NK-92 (cell line): ENCODE measurements around the gene EDA.

Source experiments
- DNase-seq: peaks from one replicate; lab custom pipeline; 2025; ENCODE audit not compliant: unreplicated experiment; lab: John Stamatoyannopoulos, UW

The EDA gene

DNA sequence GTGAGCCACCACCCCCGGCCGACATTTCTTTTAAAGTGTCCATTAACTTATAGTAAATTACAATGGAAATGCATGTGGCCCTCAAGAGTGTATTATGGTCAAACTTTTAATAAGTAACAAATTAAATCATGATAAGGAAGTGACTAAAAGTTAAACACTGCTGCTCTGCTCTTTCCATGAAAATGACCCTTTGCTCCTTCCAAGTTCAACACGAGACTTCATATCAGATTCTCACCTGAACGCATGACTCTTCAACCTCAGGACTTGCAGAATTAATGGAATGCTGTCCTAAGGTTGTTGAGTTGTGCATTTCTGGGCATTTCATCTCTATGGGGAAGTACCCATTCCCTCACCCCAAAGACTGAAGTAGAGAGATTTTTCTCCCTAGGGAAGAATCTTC is 406.7 kb downstream of the EDA start:
- DNase-seq: no peak

DNA sequence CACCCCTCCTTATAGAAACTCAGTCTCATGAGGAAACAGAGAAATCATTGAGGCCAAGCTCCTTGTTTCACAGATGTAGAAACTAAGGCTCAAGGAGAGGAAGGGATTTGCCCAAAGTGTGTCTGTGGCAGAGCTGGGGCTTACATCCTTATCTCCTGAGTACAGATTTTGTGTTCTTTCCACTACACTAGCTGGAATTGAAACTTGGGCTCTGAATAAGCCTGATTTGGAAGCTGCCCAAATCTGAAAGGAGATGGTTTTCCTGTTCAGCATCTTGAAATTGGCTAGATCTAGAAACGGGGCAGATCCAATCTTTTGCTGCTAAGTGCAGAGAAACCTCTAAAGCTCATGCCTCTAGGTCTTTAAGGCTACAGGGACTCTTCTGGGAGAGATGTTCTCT is 409.6 kb downstream of the EDA start:
- DNase-seq: no peak

DNA sequence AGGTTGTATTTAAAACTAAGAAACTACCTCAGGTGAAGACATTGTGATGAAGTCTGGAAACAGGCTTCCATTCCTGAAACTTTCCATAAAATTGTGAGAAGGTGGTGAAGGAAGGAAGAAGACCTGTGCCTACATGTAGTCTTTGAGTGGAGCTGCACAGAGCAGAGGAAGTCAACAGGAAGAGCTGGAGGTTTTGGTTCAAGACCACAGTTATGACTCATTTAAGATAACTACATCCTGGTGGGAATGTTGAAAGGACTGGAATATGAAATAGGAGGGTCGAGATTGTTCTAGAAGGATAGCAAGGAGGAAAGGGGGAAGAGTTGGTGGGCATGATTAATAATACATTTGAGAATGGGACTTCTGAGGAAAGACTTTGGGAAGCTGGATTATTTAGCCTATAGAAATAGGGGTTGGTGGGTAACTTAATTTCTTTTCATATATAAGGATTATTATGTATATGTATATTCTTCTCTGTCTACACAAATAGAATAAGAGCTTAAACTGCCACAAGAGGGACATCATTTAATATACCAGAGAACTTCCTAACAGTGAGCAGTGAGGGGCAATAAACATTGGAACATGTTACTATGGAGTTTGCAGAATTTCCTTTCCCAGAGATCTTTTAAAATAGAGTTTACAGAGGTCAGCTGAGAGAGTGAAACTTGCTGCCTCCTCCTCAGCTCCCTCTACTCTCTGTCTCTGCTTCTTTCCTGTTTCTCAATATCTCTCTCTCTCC is 410.4 kb downstream of the EDA start:
- no peak for DNase-seq

DNA sequence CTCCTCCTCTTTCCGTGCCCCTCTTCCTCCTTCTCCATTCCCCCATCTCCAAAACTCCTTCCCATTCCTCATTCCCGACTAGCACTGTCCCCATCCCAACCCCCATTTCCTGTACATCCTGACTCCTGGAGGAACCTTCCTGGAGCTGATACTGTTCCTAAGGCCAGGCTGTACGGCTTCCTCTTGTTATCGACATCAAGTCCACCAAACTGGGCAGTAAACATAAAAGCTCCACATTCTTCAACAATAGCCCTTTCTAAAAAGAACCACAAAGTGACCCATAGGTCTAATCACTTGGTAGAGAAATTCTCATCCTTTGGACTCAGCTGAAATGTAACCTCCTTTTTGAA is 410.9 kb downstream of the EDA start:
- DNase-seq: no peak

DNA sequence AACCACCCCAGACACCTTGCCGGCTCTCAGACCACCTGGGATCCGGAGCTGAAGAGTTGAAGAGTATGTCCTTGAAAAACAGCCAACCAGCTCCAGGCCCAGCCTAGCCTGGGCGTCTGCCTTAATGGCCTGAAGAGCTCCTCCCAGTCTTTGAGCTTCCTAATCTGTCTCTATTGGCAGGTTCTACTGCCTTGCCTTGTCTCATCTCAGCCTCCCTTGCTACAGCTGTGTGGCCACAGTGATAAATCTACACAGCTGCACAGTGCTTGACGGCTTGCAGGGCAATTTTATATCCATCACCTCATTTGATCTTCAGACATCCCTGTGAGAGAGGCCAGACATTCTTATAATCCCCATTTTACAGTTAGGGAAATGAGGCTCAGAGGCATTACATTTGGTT is 413.9 kb downstream of the EDA start:
- no peak for DNase-seq

DNA sequence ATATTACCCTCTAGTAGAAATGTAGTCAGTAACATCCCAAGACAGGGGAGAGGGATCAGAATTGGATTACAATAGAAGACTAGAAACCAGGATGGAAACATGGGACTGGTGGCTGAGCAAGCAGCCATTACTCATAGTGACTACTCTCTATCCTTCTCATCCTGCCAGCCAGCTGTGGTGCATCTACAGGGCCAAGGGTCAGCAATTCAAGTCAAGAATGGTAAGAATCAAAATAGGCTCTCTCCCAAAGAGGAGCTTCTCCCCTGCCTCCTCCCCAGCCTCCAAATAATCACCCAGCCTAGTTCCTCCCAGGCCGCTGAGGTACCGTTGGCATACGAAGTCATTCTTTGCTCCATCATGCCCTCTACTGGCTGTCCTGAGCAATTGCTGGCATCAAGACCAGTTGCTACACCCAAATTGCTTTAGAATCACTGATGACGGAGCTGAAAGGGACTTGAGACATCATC is 414.4 kb downstream of the EDA start:
- DNase-seq: no peak

DNA sequence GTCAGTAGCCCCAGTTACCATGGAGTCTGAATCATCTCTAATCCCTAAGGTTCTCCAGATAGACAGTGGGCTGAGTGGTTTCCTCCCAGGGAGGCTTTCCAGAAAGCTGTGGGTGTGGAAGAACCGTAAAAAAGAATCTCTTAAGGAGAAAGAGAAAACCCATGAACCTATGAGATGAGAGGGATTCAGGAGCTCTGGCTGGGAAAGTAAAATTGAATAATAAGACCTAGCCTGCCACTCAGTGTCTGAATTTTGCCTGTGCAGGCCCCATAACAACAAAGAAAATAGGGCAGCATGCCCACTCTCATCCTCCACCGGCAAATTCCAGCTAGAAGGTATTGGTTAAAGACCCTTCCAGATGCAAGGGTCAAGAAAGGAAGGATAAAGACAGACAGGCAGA is 416.9 kb downstream of the EDA start:
- DNase-seq: no peak

DNA sequence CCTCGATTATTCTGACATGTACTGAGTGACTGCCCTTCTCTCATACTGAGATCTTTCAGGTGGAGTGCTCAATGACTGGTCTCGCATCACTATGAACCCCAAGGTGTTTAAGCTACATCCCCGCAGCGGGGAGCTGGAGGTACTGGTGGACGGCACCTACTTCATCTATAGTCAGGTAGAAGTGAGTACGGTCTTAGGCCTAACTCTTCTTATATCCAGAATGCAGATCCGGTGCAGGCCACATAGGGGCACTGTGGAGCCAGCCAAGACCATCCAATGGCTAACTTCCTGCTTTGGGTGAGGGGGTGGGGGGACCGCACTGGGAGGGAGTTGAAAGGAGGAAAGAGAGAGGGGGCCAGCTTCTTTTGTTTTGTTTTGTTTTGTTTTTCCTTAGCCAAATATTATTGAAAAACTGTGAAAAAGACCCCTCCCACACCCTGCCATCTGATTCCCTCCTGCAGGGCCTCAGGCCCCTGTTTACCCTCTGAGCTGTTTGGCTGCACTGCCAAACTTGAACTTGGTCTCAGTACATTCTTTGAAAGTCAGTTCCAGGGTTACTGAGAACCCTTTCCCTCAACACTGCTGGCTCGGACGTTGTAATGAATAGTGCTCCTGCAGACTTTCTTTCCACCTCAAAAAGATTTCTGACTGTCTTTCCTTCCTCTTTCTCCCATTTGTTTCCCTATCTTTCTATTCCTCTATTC is 417.6 kb downstream of the EDA start:
- no peak for DNase-seq

DNA sequence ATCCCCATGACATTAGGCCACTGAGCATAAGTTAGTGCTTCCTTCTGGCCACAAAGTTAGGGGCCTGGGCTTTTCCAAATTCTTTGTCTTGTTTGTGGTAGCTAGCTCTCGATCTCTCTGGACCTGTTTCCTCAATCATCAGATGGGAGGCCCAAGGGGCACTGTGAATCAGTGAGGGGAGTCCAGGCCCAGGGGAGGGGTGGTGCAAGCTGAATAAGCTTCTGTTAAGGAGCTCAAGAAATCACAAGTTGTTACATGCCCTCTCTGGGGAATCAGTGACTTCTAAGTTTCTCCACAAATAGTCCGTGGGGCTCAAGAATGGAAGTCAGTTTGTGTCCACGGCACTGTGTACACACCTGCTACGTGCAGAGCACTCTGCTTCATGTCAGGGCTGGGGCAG is 418.7 kb downstream of the EDA start:
- DNase-seq: no peak

DNA sequence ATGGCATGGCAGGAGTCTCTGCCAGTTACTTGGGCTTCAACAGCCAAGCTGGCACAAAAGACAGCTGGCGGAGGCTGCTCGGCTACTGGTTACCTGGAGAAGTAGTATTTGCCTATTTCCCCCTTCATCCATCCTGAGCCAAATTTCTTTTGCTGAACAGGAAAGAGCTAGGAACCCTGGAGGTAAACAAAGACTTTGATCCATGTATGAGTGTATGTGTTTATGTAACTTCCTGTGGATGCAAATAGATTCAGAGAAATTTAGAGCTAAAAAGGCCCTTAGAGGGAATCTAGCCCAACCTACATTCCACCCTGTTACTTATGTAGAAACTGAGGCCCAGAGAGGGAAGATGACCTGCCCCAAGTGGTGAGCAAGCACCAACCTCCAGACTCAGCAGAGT is 422.6 kb downstream of the EDA start:
- DNase-seq: no peak

DNA sequence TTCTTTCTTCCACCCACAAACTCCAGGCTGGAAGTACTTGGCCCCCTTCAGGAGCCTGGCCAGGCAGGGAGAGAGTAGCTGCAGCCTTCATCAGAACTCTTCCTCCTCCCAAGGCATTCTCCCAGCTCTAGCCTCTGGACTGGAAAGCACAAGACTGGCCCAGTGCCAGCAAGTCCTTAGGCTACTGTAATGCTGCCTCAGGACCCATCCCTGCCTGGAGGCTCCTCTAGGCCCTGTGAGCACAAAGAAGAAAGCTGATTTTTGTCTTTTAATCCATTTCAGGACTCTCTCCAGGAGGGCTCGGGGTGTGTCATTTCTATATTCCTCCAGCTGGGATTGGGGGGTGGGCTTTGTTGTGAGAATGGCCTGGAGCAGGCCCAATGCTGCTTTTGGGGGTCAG is 423.0 kb downstream of the EDA start:
- no peak for DNase-seq

DNA sequence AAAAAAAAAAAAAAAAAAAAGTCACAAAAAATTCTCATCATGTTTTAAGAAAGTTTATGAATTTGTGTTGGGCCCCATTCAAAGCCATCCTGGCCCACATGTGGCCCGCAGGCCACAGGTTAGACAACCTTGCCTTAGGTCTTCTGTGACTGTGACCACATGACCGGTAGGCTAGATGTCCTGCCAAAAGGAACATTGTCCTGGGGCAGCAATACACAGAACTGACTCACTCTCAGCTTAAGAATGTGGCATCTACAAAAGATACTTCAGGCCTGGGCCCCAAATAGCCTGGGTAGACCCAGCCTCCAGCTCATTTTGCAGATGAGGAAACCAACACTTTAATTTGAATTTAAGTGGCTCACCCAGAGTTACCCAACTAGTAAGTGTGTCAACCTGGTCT is 423.8 kb downstream of the EDA start:
- DNase-seq: no peak

DNA sequence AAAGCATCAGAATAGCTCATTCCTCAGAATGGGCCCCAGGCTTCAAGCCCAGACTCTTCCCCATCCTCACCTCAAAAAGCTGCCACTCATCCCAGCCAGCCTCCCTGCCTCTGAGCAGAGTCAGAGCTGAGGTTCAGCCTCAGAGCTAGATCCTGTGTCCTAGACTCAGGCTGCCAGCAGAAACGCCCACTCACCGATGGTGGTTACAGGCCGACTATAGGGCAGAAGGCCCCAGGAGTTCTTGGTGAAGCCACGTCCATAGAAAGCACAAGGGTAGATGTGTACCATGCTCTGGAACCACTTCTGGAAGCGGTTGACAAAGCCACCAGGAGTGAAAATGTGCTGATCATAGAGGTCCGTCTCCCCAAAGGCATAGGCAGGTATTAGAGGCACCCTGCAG is 426.1 kb downstream of the EDA start:
- DNase-seq: no peak

DNA sequence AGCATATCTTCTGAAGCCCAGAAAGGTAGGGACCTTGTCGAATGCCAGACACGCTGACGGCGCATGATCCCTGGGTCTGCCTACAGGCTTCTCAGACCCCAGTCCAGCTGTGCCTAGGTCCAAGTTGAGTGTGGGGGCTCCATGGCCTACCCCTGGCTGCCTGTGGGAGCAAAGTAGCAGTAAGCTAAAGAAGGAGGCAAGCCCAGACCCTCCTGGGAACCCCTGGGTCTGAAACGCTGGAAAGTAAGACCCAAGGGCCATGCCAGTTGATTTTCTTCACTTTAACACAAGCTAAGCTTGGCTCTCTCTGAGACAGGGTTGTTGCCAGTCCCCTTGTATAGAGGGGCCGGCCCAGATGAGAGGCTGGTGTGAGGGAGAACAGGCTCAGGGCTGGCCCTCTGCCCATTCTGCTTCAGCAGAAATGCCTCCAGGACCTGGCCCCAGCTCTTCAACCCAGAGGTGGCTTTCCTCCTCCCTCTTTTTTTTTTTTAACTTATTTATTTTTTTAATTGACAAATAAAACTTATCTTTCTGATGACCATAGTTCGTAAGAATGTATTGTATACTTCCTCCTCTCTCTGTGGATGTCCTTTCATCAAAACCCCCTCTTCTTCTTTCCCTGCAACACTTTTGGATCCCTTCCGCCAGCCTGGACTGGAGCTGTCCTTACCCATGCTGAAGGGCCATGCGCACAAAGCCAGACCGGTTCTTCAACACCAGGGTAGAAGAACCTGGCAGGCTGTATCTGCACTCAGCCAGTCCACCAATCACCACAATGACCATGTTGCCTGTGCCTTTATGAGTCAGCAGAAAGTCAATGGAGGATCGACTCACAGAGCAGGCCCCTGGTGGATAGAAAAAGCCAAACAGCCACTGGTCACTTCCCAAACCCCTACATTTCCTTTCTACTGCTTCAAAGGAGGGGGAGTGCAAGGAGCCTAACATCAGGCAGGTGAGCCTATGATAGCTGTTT is 426.8 kb downstream of the EDA start:
- DNase-seq: no peak

DNA sequence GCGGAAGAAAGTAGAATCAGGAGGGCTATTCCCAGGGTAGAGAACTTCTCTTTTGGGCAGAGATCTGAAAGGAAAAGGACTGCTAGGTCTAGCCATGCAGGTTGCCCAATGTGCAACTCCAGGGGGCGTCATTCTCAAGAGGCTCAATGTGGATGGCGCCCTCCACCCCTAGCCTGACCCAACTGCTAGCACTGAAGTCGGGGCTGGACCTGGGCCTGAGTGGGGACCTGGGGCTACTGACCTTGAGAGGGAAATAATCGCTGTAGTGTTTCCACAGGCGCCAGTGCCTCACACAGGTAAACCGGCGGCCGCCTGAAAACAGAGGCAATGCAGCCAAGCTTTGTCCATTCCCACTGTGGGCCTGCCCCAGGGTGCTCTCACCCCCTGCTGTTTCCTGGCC is 427.8 kb downstream of the EDA start:
- DNase-seq: no peak

DNA sequence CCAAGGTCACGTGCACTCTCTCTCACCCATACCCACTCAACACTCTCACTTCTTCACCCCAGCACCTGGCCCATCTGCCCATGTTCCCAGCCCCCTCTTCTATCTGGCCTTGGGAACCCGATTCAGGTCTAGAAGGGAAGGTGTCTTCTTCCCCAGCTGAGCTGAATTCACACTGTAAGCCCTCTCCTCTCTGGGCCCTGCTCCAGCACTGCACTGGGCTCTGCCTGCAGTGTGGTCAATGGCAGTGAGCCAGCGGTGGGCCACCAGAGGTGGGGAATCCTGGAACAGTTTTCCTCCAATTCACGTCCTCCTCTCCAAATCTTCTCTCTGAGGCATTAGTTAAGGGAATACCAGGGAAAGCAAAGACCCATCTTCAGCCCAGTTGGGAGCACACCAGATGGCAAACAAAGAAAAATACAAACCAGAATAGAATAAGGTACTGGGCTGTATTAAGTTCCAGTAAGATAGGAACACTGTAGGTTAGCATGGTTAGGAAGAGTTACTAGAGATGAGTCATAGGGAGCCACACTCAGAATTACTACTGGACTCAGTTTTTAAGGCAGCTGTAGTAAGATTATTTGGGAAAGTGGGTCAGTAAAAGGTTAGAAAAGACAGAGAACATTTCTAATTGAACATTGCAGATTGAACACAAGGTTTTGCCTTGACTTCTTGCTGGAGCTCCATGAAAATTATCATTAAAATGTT is 428.8 kb downstream of the EDA start:
- DNase-seq: no peak

DNA sequence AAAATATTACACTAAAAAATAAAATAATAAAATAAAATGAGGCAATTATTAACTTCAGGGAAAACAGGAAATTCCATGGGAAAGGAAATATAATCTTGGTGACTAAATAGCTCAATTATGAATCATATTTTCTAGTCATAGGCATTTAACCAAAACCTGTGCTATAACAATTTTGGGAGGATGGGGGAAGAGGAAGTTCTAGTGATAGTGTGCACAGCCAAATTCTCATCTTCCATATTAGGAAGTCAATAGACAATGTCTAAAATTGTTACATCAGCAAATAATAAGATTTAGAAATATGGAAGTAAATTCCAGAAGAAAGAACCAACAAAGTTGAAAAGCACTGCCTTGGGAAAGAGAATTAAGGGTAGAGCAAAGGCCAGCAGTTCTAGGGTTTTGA is 431.1 kb downstream of the EDA start:
- DNase-seq: no peak

DNA sequence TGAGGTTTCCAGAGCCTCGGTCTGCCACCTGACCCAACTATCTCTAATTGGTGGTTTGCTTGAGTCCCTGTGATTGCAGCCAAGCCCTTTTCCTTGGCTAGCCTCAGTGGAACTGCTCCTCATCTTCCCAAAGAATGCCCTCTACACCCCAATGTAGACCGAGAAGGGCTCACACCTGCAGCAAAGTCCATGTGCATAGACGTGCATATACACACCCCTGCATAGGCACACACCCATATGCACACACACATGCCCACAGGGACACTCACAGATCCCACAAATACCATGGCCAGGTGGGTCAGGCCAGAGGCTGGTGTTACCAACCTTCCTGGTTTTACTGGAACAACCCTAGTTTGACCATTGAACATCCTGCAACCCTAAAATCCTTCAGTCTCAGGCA is 433.5 kb downstream of the EDA start:
- no peak for DNase-seq

DNA sequence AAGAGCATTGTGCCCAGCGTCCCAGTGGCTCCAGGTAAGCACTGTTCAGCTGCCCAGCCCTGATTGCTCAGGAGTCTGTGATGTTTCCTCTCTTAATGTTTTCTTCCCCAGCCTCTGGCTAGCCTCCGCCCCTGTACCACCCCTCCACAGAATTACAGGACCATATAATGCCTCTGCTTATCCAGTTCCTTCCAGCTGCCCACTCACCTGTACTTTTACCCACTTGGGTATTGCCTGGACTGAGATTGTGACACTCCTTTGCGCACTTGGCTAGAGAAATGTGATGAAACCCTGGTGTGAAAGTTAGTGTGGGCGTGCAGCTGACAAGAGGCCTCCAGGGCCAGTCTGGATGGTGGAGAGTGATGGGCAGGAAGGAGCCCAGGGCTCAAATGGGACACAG is 434.0 kb downstream of the EDA start, which contains the start of gene AWAT2:
TSS of gene AWAT2 (minus strand) at position 14 of the 400 bp plus-strand sequence. CDS start at position 8, 6 bp downstream.
- DNase-seq: no peak

DNA sequence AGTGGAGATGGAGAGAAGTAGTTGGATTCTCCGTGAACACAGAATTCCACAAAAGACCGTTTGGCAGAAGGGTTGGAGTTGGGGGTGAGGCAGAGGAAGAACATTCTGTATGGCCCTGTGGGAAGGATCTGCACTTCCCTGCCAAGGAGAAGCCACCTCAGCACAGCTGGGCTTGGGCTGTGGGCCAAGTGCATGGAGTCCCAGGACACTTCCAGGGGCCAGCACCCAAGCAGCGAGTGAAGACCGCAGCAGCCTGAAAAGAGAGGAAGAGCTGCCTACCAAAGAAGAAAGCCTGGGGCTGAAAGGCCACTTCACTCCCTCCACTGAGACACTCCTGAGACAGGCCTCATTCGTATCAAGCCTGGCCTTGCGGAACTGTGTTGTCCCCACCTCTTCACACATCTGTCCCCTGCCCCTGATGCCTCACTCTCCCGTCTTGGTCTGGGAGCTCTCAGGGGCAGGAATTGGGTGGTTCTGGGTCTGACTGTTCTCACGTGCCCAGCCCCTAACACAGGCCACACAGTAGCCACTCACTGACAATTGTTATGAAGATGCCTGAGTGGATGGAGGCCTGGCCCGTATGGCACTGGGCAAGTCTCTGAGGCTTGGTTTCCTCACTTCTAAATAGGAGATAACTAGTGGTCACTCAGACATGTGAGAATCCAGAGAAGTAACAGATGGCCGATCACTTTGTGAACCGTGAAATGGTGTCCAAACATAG is 437.1 kb downstream of the EDA start:
- no peak for DNase-seq
